DOHH2 (cell line): Measurements from ENCODE around the gene KCNMA1.

ENCODE experiments used
- EZH2phosphoT487 ChIP-seq: fragments of 200-600 bp; sonication (generic); IDR thresholded peaks from 2 replicates; pipeline ENCODE4 v1.6.1; 2017; ENCODE audit warnings: borderline replicate concordance, mild to moderate bottlenecking, antibody characterized with exemption, low read length, moderate library complexity, mixed read lengths
- TF ChIP-seq, protein P1 (sequence below): fragments of 200-600 bp; sonication (generic); IDR thresholded peaks from one replicate; pipeline ENCODE4 v1.5.1; 2014; ENCODE audit warnings: antibody characterized with exemption, mild to moderate bottlenecking, low read depth, low read length; ENCODE audit not compliant: poor library complexity, severe bottlenecking

DNA sequence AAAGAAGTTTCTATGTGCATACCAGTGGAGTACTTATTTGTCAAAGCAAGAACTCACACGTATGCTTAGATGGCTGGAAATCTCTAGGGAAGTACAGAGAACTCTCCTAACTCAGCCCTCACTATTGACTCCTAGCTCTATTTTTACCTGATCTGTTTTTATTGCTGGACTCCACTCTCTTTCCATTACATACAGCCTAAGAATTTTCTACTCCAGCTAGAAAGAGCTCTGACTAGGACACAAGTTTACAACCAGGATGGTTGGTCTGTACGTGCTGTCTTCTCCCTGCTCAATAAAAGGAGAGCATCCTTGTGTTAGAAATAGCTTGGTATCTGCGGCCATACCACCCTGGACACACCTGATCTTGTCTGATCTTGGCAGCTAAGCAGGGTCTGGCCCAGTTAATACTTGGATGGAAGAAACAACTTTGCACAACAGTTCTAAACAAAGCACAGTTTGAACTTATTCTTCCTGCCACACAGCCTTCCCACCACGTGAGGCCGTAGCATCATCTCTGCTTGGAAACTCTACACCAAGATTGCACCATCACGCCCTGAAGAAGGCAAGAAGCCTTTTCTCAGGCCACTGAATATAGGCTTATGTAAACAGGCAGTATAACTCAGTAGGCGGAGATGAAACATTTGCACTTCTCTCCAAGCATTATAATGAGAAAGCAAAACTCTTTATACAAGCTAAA, 50.7 kb downstream of the KCNMA1 start:
- TF ChIP-seq, protein P1, sequence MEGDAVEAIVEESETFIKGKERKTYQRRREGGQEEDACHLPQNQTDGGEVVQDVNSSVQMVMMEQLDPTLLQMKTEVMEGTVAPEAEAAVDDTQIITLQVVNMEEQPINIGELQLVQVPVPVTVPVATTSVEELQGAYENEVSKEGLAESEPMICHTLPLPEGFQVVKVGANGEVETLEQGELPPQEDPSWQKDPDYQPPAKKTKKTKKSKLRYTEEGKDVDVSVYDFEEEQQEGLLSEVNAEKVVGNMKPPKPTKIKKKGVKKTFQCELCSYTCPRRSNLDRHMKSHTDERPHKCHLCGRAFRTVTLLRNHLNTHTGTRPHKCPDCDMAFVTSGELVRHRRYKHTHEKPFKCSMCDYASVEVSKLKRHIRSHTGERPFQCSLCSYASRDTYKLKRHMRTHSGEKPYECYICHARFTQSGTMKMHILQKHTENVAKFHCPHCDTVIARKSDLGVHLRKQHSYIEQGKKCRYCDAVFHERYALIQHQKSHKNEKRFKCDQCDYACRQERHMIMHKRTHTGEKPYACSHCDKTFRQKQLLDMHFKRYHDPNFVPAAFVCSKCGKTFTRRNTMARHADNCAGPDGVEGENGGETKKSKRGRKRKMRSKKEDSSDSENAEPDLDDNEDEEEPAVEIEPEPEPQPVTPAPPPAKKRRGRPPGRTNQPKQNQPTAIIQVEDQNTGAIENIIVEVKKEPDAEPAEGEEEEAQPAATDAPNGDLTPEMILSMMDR = no peak
- TF ChIP-seq EZH2phosphoT487 = no peak
